Gastrocnemius medialis (tissue), 4 donors: ENCODE measurements around the gene PRKCE. TPM values are rescaled to one million over a fixed set of nuclear protein-coding genes. Genes with fewer than 3 reads are reported as not detected.

Experiments
- ATAC-seq, 2 donors: fragments of 150-250 bp; one replicate each; pipeline ENCODE4 v1.9.1; 2016
- DNase-seq, 2 donors: peaks; one replicate each; pipeline ENCODE4 v3.0.0-alpha.2; 2019
- H3K27ac ChIP-seq, 4 donors: fragments of 200-600 bp; sonication (generic); 1 replicate in 1 of 4; 2 replicates in 3 of 4; pipeline ENCODE4 v1.5.1; 2016 to 2018; ENCODE audit warnings: mild to moderate bottlenecking in 2 of 4, moderate library complexity in 1 of 4
- H3K27me3 ChIP-seq, 3 donors: fragments of 200-600 bp; sonication (generic) in 2 of 3; 1 replicate in 1 of 3; 2 replicates in 2 of 3; pipeline versions ENCODE4 v1.5.1 to v1.6.0; 2016 to 2019; ENCODE audit warnings: mild to moderate bottlenecking in 1 of 3, moderate library complexity in 1 of 3
- H3K36me3 ChIP-seq, 2 donors: fragments of 200-600 bp; sonication (generic) in 1 of 2; one replicate each; pipeline ENCODE4 v1.5.1; 2017 to 2018
- H3K4me1 ChIP-seq, 2 donors: fragments of 200-600 bp; sonication (generic) in 1 of 2; one replicate each; pipeline ENCODE4 v1.5.1; 2016 to 2017; ENCODE audit warnings: mild to moderate bottlenecking in 2 of 2
- H3K4me3 ChIP-seq, 4 donors: fragments of 200-600 bp; sonication (generic) in 3 of 4; 1 replicate in 1 of 4; 2 replicates in 3 of 4; pipeline ENCODE4 v1.5.1; 2016 to 2019; ENCODE audit warnings: mild to moderate bottlenecking in 2 of 4
- H3K9me3 ChIP-seq, 3 donors: fragments of 200-600 bp; sonication (generic) in 2 of 3; 1 replicate in 1 of 3; 2 replicates in 2 of 3; pipeline ENCODE4 v1.5.1; 2016 to 2019
- POLR2A ChIP-seq, 2 donors: fragments of 450-650 bp; IDR thresholded peaks; one replicate each; pipeline ENCODE4 v1.6.1; 2017; ENCODE audit warnings: antibody characterized with exemption in 2 of 2, mild to moderate bottlenecking in 2 of 2, moderate library complexity in 2 of 2
- in situ Hi-C, 4 donors: fragments of 200-750 bp; cut with MboI; loops; one replicate each; pipeline versions ENCODE4 v1.15.0 to v1.8.0; 2017; ENCODE audit warnings: low sequenced_read_pairs in 4 of 4
- intact Hi-C: fragments of 100-400 bp; cut with DNase I; formaldehyde crosslinking; loops from one replicate; pipeline ENCODE4 v1.15.1; 2023; ENCODE audit warnings: low total_unique reads
- total RNA-seq, 4 donors: library from RNA; depleted of rRNA; stranded (reverse); fragments of >200 nt; gene quantifications; one replicate each; pipeline versions ENCODE4 v1.1.0 to v1.2.3, GENCODE V29; 2016
- TF ChIP-seq, protein P1 (sequence below), 5 experiments: fragments of 450-650 bp in 3 of 5; fragments of 200-600 bp in 2 of 5; sonication (generic) in 2 of 5; IDR thresholded peaks in 4 of 5; conservative IDR thresholded peaks in 1 of 5; 1 replicate in 4 of 5; 2 replicates in 1 of 5; pipeline ENCODE4 v1.5.1; 2016 to 2019; ENCODE audit warnings: antibody characterized with exemption in 5 of 5, mild to moderate bottlenecking in 3 of 5, moderate library complexity in 3 of 5

The PRKCE gene
- total RNA-seq, 4 donors from 2014 or later = 5.8 to 28.9 (median 11.8) TPM

GRCh38 chr2:45726188-45726587 lies 74.7 kb downstream of the PRKCE start:
- ATAC-seq (no peak), DNase-seq (no peak)
- Histone ChIP-seq H3K27me3 (no peaks in the 10 kb centered on the region), H3K9me3 (no peaks in the 10 kb centered on the region), H3K27ac (no peak overlapping the region), H3K4me3 (no peak overlapping the region), H3K36me3 (no peaks in the 10 kb centered on the region), H3K4me1 (peaks cover 7 to 22% of the 10 kb centered on the region in 2 donors)
- no peak for TF ChIP-seq POLR2A (IDR thresholded peaks at IDR 0.05)
- TF ChIP-seq, protein P1, sequence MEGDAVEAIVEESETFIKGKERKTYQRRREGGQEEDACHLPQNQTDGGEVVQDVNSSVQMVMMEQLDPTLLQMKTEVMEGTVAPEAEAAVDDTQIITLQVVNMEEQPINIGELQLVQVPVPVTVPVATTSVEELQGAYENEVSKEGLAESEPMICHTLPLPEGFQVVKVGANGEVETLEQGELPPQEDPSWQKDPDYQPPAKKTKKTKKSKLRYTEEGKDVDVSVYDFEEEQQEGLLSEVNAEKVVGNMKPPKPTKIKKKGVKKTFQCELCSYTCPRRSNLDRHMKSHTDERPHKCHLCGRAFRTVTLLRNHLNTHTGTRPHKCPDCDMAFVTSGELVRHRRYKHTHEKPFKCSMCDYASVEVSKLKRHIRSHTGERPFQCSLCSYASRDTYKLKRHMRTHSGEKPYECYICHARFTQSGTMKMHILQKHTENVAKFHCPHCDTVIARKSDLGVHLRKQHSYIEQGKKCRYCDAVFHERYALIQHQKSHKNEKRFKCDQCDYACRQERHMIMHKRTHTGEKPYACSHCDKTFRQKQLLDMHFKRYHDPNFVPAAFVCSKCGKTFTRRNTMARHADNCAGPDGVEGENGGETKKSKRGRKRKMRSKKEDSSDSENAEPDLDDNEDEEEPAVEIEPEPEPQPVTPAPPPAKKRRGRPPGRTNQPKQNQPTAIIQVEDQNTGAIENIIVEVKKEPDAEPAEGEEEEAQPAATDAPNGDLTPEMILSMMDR (IDR thresholded peaks at IDR 0.05 in 4 of 5, conservative IDR thresholded peaks at IDR 0.05 in 1 of 5) = no peak
- intact Hi-C loops (no loop called here), in situ Hi-C loops (no loop called here)

DNA sequence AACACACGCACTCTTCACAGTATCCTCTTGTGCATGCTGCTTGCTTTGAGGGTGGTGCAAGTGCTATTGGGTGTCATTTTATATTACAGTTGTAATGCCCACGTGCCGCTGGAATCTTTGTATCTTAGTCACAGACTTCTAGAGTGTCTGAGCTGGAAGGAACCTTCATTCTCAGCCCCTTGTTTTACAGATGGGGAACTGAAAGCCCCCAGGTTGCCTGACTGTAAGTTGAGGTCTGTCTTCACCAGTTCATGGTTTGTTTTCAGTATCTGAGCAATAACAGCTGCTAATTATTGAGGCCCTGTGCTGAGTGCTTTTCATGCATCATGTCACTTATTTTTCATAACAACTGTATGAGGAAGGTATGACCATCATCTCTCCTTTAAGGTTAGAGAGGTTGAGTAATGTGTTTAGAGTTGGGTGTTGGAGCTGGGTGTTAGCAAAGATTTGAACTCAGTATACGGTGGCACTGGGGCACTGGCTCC lies 77.0 kb downstream of the PRKCE start:
- Histone ChIP-seq H3K27me3 (no peaks in the 10 kb centered on the region), H3K27ac (no peak overlapping the region), H3K9me3 (no peaks in the 10 kb centered on the region), H3K4me1 (peaks cover 7 to 22% of the 10 kb centered on the region in 2 donors), H3K4me3 (no peak overlapping the region), H3K36me3 (no peaks in the 10 kb centered on the region)
- intact Hi-C loops (no loop called here), in situ Hi-C loops (no loop called here)
- DNase-seq (no peak), ATAC-seq (peak; percentile 36 to 61)
- TF ChIP-seq, protein P1 (IDR thresholded peaks at IDR 0.05 in 4 of 5, conservative IDR thresholded peaks at IDR 0.05 in 1 of 5) = no peak
- no peak for TF ChIP-seq POLR2A (IDR thresholded peaks at IDR 0.05)

GRCh38 chr2:45729753-45730512 lies 78.5 kb downstream of the PRKCE start:
- intact Hi-C loops = no loop called here
- no peak overlapping the region for H3K4me3 ChIP-seq
- in situ Hi-C loops = no loop called here
- TF ChIP-seq, protein P1 (IDR thresholded peaks at IDR 0.05 in 4 of 5, conservative IDR thresholded peaks at IDR 0.05 in 1 of 5) = no peak
- no peak for TF ChIP-seq POLR2A (IDR thresholded peaks at IDR 0.05)
- H3K27me3 ChIP-seq = no peaks in the 10 kb centered on the region
- DNase-seq (no peak), ATAC-seq (no peak)
- H3K27ac ChIP-seq = no peak overlapping the region
- H3K36me3 ChIP-seq = no peaks in the 10 kb centered on the region
- peaks cover 0 to 8% of the 10 kb centered on the region in 2 donors for H3K4me1 ChIP-seq
- H3K9me3 ChIP-seq = no peaks in the 10 kb centered on the region

DNA sequence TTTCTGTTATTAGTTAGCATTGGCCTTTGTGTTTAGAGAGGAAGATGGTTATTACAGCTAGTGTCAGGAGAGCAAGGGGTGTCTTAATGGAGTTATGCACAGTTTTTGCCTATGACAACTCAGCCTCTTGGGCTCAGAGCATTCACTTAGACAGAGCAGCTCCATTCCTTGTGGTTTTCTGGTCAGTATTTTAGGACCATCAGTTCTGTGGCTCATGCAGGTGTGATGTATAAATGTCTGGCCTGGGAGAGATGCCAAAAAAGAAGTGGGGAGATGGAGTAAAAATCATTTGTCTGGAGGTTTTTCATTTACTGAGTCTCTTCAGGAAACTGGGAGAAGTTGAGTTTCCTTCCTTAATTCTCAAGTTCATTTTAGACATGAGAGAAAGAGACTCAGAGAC lies 79.7 kb downstream of the PRKCE start:
- Histone ChIP-seq H3K4me1 (peaks cover 0 to 5% of the 10 kb centered on the region in 2 donors), H3K9me3 (no peaks in the 10 kb centered on the region), H3K27me3 (no peaks in the 10 kb centered on the region), H3K36me3 (no peaks in the 10 kb centered on the region), H3K4me3 (no peak overlapping the region), H3K27ac (no peak overlapping the region)
- TF ChIP-seq POLR2A (IDR thresholded peaks at IDR 0.05) = no peak
- TF ChIP-seq, protein P1 (IDR thresholded peaks at IDR 0.05 in 4 of 5, conservative IDR thresholded peaks at IDR 0.05 in 1 of 5) = no peak
- DNase-seq (no peak), ATAC-seq (no peak)
- in situ Hi-C loops = no loop called here
- intact Hi-C loops = no loop called here
